RPMI8226 (cell line): ENCODE data around the gene HCAR2.
"Not testable (repeated sequence)": the region's sequence is repeated elsewhere in the genome, so short reads cannot be mapped to it uniquely, and the experiment has no call there.

ENCODE experiments used
- DNase-seq: peaks from one replicate; pipeline ENCODE4 v3.0.0-alpha.2; 2015

Gene HCAR2

DNA sequence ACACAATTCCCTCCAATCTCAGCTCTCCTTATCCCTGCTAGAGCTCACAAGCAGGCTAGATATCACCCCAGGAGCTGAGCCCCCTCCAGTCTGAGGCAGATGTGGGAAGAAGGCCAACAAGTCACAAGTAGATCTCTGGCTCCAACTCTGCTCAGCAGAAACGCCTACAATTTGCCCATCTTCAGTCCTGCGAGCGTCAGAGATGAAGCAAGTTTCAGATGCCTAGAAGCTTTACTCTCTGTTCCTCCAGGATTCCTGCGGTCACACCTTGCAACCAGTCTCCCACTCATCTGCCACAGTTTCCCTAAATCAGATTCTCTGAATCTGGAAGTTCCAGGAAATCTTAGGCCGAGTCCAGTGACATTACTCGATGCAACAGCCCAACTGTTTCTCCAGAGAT, 12.1 kb upstream of the HCAR2 start:
- DNase-seq = not testable (repeated sequence)

DNA sequence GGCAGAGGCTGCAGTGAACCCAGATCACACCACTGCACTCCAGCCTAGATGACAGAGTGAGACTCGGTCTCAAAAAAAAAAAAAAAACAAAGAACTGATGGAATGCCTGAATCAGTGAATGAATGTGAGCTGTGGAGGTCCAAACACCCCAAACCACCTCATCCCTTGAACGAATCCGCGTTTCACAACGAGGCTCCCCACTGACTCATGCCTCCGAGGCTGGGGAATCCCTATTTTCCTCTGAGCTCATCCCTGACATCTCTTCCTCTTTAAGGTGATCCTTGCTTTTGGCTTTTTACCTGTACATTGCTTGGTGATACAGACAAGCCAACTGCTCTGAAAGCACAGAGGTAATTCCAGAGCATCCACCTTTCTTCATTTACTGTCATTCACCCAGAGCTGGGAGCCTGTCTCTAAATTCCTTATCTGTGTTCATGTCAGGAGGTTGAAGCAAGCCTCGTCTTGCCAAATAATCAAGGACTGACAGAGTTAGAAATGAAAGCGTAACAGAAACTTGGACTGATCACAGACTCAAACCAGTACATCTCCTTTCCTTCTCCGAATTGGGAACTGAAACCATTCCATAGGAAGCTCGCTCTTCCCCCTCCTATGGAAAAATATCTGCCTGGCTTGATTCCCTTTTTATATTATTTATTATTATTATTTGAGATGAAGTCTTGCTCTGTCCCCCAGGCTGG, 10.5 kb upstream of the HCAR2 start:
- DNase-seq = not testable (repeated sequence)

DNA sequence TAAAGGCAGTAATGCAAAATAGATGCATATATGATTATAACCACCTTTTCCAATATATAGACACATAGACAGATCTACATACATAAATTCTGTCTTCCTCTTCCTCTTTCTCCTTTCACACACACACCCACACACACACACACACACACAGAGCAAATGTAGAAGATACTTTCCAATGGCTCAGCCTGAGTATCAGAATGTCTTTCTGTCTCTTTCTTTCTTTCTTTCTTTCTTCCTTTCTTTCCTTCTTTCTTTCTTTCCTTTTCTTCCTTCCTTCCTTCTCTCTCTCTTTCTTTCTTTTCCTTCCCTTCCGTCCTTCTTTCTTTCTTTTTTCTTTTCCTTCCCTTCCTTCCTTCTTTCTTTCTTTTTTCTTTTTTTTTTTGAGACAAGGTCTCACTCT, 8.1 kb upstream of the HCAR2 start:
- not testable (repeated sequence) for DNase-seq

GRCh38 chr12:122710341-122710740, 7.2 kb upstream of the HCAR2 start:
- not testable (repeated sequence) for DNase-seq

GRCh38 chr12:122709287-122709686, 6.1 kb upstream of the HCAR2 start:
- not testable (repeated sequence) for DNase-seq

GRCh38 chr12:122703841-122704240, 684 bp upstream of the HCAR2 start:
- DNase-seq = not testable (repeated sequence)

DNA sequence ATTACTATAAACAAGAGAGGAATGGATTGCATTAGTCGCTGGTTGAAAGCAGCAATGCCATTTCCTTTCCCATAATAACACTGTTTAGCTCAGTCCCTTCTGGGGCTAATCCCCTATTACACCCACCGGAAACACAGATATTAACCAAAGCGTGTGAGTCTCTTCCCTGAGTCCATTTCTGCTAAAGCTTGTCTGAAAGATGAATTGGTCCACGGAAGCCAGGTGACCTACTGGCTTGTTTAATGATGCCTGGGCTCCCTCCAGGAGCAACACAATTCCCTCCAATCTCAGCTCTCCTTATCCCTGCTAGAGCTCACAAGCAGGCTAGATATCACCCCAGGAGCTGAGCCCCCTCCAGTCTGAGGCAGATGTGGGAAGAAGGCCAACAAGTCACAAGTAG, 1.7 kb downstream of the HCAR2 start:
- not testable (repeated sequence) for DNase-seq

- not testable (repeated sequence) for DNase-seq
Observed at GRCh38 chr12:122700038-122700710, 3.0 kb downstream of the HCAR2 start.

- not testable (repeated sequence) for DNase-seq
Observed at GRCh38 chr12:122696922-122697321, 6.2 kb downstream of the HCAR2 start.

GRCh38 chr12:122691566-122691965, 11.6 kb downstream of the HCAR2 start:
- no peak for DNase-seq

DNA sequence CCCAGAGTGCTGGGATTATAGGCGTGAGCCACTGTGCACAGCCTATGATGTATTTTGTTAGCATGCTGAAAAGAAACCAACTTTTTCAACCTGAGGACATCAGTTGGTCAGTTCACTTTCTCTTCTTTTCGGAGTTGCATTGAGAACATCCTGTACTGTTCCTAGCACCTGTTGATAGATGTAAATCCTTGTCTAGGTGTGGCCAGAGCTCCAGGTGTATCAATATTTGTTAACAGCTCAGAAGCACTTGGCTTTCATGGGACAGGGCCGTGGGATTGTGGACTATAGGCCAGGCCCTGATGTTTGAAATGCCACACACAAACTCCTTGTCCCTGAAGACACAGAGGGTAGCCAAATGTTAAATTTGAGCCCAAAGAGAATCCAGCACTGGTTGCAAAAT, 14.9 kb downstream of the HCAR2 start:
- DNase-seq = no peak

DNA sequence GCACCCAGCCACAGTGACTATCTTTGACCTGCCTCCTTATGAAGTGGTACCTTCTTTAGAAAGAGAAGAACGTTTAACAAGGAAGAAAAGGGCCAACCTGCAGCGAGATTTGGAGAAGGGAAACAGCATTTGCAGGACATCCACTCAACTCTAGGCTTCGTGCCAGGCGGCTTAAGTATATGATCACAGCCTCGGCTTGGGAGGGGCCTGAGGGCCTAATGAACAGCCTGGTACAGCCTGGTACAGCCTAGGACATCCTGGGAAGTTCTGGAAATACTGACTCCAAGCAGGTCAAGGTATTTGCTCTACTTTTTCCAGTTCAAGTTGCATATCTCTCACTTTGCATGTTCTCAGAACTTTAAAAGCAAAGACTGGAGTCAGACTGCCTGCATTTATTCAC, 16.1 kb downstream of the HCAR2 start:
- DNase-seq = peak; percentile 42

DNA sequence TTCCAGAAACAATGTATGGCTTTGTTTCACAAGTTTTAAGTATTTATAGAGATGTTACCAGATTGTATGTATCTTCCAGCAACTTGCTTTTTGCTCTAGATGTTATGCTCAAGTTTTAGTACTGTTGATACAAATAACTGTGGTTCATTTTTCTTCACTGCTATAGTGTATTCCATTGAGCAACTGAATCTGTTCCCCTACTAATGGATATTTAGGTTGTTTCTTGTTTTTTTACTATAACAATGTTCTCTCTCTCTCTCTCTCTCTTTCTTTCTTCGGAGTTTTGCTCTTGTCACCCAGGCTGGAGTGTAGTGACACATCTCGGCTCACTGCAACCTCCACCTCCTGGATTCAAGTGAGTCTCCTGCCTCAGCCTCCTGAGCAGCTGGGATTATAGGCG, 16.6 kb downstream of the HCAR2 start:
- no peak for DNase-seq

GRCh38 chr12:122684297-122684813, 18.8 kb downstream of the HCAR2 start:
- DNase-seq = no peak

DNA sequence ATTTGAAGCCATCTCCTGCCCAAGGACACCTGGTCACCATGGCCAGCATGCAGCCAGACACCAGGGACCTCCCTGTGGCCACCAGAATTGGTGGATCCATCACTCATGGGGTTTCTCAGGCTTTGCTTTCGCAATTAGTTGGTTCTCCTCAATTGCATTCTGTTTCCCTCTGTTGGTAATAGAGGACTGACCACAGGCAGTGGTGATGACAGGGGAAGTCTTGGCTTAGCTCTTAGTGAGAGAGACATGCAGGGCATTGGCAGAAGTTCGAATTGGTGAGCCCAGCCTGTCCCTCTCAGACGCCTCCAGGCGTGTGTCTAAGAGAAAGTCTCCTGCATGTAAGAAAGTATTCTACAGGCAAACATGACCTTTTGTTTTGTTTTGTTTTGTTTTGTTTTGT, 21.3 kb downstream of the HCAR2 start:
- DNase-seq = no peak

DNA sequence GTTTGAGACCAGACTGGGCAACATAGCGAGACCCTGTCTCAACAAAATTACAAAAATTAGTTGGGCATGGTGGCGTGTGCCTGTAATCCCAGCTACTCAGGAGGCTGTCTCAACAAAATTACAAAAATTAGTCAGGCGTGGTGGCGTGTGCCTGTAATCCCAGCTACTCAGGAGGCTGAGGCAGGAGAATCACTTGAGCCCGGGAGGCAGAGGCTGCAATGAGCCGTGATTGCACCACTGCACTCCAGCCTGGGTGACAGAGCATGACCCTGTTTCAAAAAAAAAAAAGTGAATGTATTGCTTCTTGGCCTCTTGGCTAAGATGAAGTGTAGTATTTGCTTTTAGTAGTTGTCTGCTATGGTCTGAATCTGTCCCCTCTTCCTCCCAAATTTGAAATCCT, 22.2 kb downstream of the HCAR2 start:
- not testable (repeated sequence) for DNase-seq

- DNase-seq = not testable (repeated sequence)
Observed at GRCh38 chr12:122676781-122677180, 26.4 kb downstream of the HCAR2 start.

GRCh38 chr12:122676015-122676414, 27.1 kb downstream of the HCAR2 start:
- not testable (repeated sequence) for DNase-seq

- no peak for DNase-seq
Observed at GRCh38 chr12:122672515-122672914, 30.6 kb downstream of the HCAR2 start.

- no peak for DNase-seq
Observed at GRCh38 chr12:122669397-122670070, 33.6 kb downstream of the HCAR2 start.

DNA sequence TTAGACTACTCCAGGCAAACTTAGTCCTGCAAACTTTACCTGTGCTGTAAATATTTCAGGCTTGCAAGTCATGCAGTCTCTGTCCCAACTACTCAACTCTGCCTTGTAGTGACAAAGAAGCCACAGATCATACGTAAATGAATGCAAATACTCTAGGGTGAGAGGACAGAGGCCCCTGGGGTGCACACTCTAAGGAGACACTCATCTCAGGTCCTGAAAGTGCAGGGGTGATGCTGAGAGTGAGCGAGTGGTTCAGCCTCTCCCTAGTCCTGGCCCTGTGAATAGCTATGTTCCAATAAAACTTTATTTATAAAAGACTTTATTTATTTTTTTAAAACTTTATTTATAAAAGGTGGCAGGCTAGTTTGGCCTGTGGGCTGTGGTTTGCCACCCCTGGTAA, 34.9 kb downstream of the HCAR2 start:
- DNase-seq = no peak

DNA sequence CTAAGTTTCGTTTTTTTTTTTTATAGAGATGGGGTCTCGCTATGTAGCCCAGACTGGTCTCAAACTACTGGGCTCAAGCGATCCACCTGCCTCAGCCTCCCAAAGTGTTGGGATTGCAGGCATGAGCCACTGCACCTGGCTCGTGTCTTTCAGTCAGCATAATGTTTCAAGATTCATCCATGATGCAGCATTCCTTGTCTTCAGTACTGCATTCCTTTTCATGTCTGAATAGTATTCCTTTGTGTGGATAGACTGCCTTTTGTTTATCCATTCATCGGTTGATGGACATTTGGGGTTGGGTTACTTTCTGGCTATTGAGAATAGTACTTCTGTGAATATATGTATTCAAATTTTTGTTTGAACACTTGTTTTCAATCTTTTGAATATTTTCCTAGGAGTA, 37.4 kb downstream of the HCAR2 start:
- DNase-seq = no peak

- no peak for DNase-seq
Observed at GRCh38 chr12:122665349-122665748, 37.8 kb downstream of the HCAR2 start.

DNA sequence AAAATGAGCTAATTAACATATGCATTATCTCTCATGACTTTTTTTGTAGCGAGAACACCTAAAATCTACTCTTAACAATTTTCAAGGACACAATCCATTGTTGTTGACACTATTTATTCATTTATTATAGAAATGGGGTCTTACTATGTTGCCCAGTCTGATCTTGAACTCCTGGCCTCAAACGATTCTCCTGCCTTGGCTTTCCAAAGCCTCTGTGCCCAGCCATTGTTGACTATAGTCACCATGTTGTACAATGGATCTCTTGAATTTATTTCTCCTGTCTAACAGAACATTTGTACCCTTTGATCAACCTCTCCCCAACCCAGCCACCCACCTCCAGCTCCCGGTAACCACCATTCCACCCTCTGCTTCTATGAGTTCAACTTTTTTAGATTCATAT, 41.2 kb downstream of the HCAR2 start:
- DNase-seq = no peak
